ENCODE measurements around the gene RNASE12.
"Not testable (repeated sequence)": the region's sequence is repeated elsewhere in the genome, so short reads cannot be mapped to it uniquely, and the experiment has no call there.

DNA sequence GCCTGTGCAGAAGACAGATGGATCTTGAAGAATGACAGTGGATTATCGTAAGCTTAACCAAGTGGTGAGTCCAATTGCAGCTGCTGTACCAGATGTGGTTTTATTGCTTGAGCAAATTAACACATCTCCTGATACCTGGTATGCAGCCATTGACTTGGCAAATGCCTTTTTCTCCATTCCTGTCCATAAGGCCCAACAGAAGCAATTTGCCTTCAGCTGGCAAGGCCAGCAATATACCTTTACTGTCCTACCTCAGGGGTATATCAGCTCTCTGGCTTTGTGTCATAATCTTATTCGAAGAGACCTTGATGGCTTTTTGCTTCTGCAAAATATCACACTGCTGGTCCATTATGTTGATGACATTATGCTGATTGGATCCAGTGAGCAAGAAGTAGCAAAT, 21.3 kb downstream of the RNASE12 start:
- not testable (repeated sequence) for TF ChIP-seq POLR2A, EP300 (IDR thresholded peaks at IDR 0.05)
- TF ChIP-seq, protein P1, sequence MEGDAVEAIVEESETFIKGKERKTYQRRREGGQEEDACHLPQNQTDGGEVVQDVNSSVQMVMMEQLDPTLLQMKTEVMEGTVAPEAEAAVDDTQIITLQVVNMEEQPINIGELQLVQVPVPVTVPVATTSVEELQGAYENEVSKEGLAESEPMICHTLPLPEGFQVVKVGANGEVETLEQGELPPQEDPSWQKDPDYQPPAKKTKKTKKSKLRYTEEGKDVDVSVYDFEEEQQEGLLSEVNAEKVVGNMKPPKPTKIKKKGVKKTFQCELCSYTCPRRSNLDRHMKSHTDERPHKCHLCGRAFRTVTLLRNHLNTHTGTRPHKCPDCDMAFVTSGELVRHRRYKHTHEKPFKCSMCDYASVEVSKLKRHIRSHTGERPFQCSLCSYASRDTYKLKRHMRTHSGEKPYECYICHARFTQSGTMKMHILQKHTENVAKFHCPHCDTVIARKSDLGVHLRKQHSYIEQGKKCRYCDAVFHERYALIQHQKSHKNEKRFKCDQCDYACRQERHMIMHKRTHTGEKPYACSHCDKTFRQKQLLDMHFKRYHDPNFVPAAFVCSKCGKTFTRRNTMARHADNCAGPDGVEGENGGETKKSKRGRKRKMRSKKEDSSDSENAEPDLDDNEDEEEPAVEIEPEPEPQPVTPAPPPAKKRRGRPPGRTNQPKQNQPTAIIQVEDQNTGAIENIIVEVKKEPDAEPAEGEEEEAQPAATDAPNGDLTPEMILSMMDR (IDR thresholded peaks at IDR 0.05), result not testable (repeated sequence)
